ENCODE results near the gene SGPP1.
"Not testable (repeated sequence)": the region's sequence is repeated elsewhere in the genome, so short reads cannot be mapped to it uniquely, and the experiment has no call there.

SGPP1 gene

GRCh38 chr14:63727231-63727735 lies 582 bp downstream of the SGPP1 start:
- DNase-seq, result peak in 45 of 51 donors; percentile 7 to 75 (median 42)

- no peak for DNase-seq
Observed at GRCh38 chr14:63726499-63726898, 1.4 kb downstream of the SGPP1 start.

- peak in 1 of 51 donors; percentile 41 for DNase-seq
Observed at GRCh38 chr14:63725786-63726460, 1.9 kb downstream of the SGPP1 start.

GRCh38 chr14:63717702-63718101 lies 10.2 kb downstream of the SGPP1 start:
- DNase-seq, result no peak

- no peak for DNase-seq
Observed at GRCh38 chr14:63715360-63715759, 12.5 kb downstream of the SGPP1 start.

- DNase-seq, result no peak
Observed at GRCh38 chr14:63713764-63714163, 14.1 kb downstream of the SGPP1 start.

GRCh38 chr14:63713058-63713457 lies 14.8 kb downstream of the SGPP1 start:
- DNase-seq, result no peak

- DNase-seq, result no peak
Observed at GRCh38 chr14:63712123-63712522, 15.7 kb downstream of the SGPP1 start.

- DNase-seq, result no peak
Observed at GRCh38 chr14:63710497-63710896, 17.4 kb downstream of the SGPP1 start.

- DNase-seq, result no peak
Observed at GRCh38 chr14:63709589-63709988, 18.3 kb downstream of the SGPP1 start.

GRCh38 chr14:63707216-63707615 lies 20.6 kb downstream of the SGPP1 start:
- no peak for DNase-seq

- no peak for DNase-seq
Observed at GRCh38 chr14:63705561-63706070, 22.2 kb downstream of the SGPP1 start.

GRCh38 chr14:63702530-63702929 lies 25.3 kb downstream of the SGPP1 start:
- not testable (repeated sequence) for DNase-seq

- no peak for DNase-seq
Observed at GRCh38 chr14:63701606-63702299, 26.1 kb downstream of the SGPP1 start.

GRCh38 chr14:63692310-63693020 lies 35.4 kb downstream of the SGPP1 start:
- DNase-seq, result no peak

GRCh38 chr14:63689132-63689531 lies 38.7 kb downstream of the SGPP1 start:
- no peak for DNase-seq

GRCh38 chr14:63686926-63687325 lies 40.9 kb downstream of the SGPP1 start:
- no peak for DNase-seq

- no peak for DNase-seq
Observed at GRCh38 chr14:63685401-63685800, 42.5 kb downstream of the SGPP1 start.

- no peak for DNase-seq
Observed at GRCh38 chr14:63682727-63683593, 44.9 kb downstream of the SGPP1 start.

- DNase-seq, result no peak
Observed at GRCh38 chr14:63678536-63678935, 49.3 kb downstream of the SGPP1 start.

GRCh38 chr14:63677891-63678379 lies 49.9 kb downstream of the SGPP1 start:
- no peak for DNase-seq

All from hypothalamus (tissue), 51 donors.